Keratinocyte (primary cell): ENCODE data around the gene ZBTB8OS. TPM values are rescaled to one million over a fixed set of nuclear protein-coding genes. Genes with fewer than 3 reads are reported as not detected.

Experiments used
- DNase-seq: peaks from one replicate; pipeline ENCODE4 v3.0.0-alpha.2; 2011; ENCODE audit warnings: low read depth, missing footprints, low spot score
- FAIRE-seq: peaks from 2 replicates; lab custom pipeline; 2011; peaks lifted over from hg19 to GRCh38; lab: Jason Lieb, UNC
- H2AFZ ChIP-seq: 2 replicates; pipeline ENCODE4 v1.6.0; 2012; ENCODE audit warnings: low read length, control low read depth, inconsistent platforms; ENCODE audit not compliant: control insufficient read depth
- H3K27ac ChIP-seq: 2 replicates; pipeline ENCODE4 v1.5.1; 2011; ENCODE audit warnings: low read length; ENCODE audit not compliant: control insufficient read depth, insufficient read depth
- H3K27me3 ChIP-seq: 3 replicates; pipeline ENCODE4 v1.6.0; 2011; ENCODE audit warnings: low read length; ENCODE audit not compliant: control insufficient read depth, insufficient read depth; ENCODE audit errors: extremely low read depth
- H3K36me3 ChIP-seq, 2 experiments: 2 replicates in 1 of 2; 3 replicates in 1 of 2; pipeline ENCODE4 v1.5.1; 2011; ENCODE audit warnings: low read length in 2 of 2, mild to moderate bottlenecking in 1 of 2; ENCODE audit not compliant: control insufficient read depth in 2 of 2, insufficient read depth in 2 of 2; ENCODE audit errors: extremely low read depth in 1 of 2
- H3K4me1 ChIP-seq: 3 replicates; pipeline ENCODE4 v1.5.1; 2011; ENCODE audit warnings: low read length; ENCODE audit not compliant: control insufficient read depth, insufficient read depth; ENCODE audit errors: extremely low read depth
- H3K4me2 ChIP-seq: 3 replicates; pipeline ENCODE4 v1.6.0; 2011; ENCODE audit warnings: low read depth, low read length; ENCODE audit not compliant: control insufficient read depth, insufficient read depth; ENCODE audit errors: extremely low read depth
- H3K4me3 ChIP-seq, 3 experiments: fragments of 200-600 bp in 1 of 3; sonication (generic) in 1 of 3; 2 replicates in 2 of 3; 3 replicates in 1 of 3; pipeline ENCODE4 v1.5.1; 2011 to 2016; ENCODE audit warnings: low read length in 3 of 3, mild to moderate bottlenecking in 3 of 3, control low read depth in 2 of 3, inconsistent platforms in 1 of 3, low read depth in 1 of 3, mixed read lengths in 1 of 3, mixed run types in 1 of 3, moderate library complexity in 1 of 3; ENCODE audit not compliant: control insufficient read depth in 2 of 3, insufficient read depth in 2 of 3; ENCODE audit errors: extremely low read depth in 1 of 3
- H3K79me2 ChIP-seq: 2 replicates; pipeline ENCODE4 v1.6.0; 2012; ENCODE audit warnings: low read length; ENCODE audit not compliant: control insufficient read depth, insufficient read depth
- H3K9ac ChIP-seq: 3 replicates; pipeline ENCODE4 v1.6.0; 2011; ENCODE audit warnings: low read length; ENCODE audit not compliant: control insufficient read depth, insufficient read depth; ENCODE audit errors: extremely low read depth
- H3K9me1 ChIP-seq: 3 replicates; pipeline ENCODE4 v1.6.0; 2011; ENCODE audit warnings: low read length; ENCODE audit not compliant: control insufficient read depth, insufficient read depth; ENCODE audit errors: extremely low read depth
- H3K9me3 ChIP-seq: 2 replicates; pipeline ENCODE4 v1.5.1; 2012; ENCODE audit warnings: low read depth, low read length; ENCODE audit not compliant: control insufficient read depth
- H4K20me1 ChIP-seq: 3 replicates; pipeline ENCODE4 v1.6.0; 2011; ENCODE audit warnings: low read length; ENCODE audit not compliant: control insufficient read depth, insufficient read depth; ENCODE audit errors: extremely low read depth
- CTCF ChIP-seq, 3 experiments: IDR thresholded peaks in 1 of 3; conservative IDR thresholded peaks in 1 of 3; optimal IDR thresholded peaks in 1 of 3; 2 replicates in 2 of 3; 3 replicates in 1 of 3; pipeline versions ENCODE3 to v1.5.1; 2011; ENCODE audit warnings: low read length in 3 of 3, mild to moderate bottlenecking in 3 of 3, moderate library complexity in 2 of 3, control low read depth in 1 of 3, inconsistent platforms in 1 of 3; ENCODE audit not compliant: insufficient read depth in 2 of 3; ENCODE audit errors: extremely low read depth in 1 of 3
- EZH2 ChIP-seq: IDR thresholded peaks from one replicate; pipeline ENCODE4 v1.6.1; 2012; ENCODE audit warnings: inconsistent platforms, mild to moderate bottlenecking, low read length, moderate library complexity
- dilution Hi-C: fragments of 300-500 bp; cut with MboI; formaldehyde crosslinking; loops from one replicate; pipeline ENCODE4 v1.7.0; 2020; ENCODE audit warnings: low sequenced_read_pairs; ENCODE audit not compliant: extremely low pct_ligation_motif_present
- polyA plus RNA-seq, 5 experiments: library from polyadenylated mRNA; depleted of rRNA in 3 of 5; stranded (reverse) in 3 of 5; stranded (forward) in 1 of 5; unstranded in 1 of 5; fragments of >200 nt; gene quantifications; 1 replicate in 1 of 5; 2 replicates in 3 of 5; 3 replicates in 1 of 5; pipeline versions ENCODE4 v1.2.1 to v1.2.3, GENCODE V29; 2011 to 2012; ENCODE audit warnings: missing spikeins in 2 of 5, low read depth in 1 of 5, low replicate concordance in 1 of 5

Gene ZBTB8OS
- polyA plus RNA-seq, 1 donor (not counting 4 experiments of a cell fraction or from before 2014, with no cell fraction given) = 87.5 TPM

- Histone ChIP-seq H3K4me1 (no peaks in the 10 kb centered on the region), H3K9me3 (no peaks in the 10 kb centered on the region), H4K20me1 (no peaks in the 10 kb centered on the region), H3K9ac (no peak overlapping the region), H3K27me3 (no peaks in the 10 kb centered on the region), H3K79me2 (no peaks in the 10 kb centered on the region), H3K36me3 (peaks cover 0 to 2% of the 10 kb centered on the region in 2 experiments), H3K27ac (no peak overlapping the region), H3K4me2 (no peak overlapping the region), H2AFZ (no peak overlapping the region), H3K4me3 (no peak overlapping the region), H3K9me1 (no peaks in the 10 kb centered on the region)
- DNase-seq (no peak), FAIRE-seq (no peak)
- dilution Hi-C loops = no loop called here
- TF ChIP-seq CTCF (optimal IDR thresholded peaks at IDR 0.05 in 1 of 3, IDR thresholded peaks at IDR 0.05 in 1 of 3, conservative IDR thresholded peaks at IDR 0.05 in 1 of 3; ENCODE audit: extremely low read depth in 1 of 3, insufficient read depth in 2 of 3, low read length in 3 of 3) (no peak), EZH2 (no peak)
These were observed 43.6 kb downstream of the ZBTB8OS start for GRCh38 chr1:32606565-32607371.

GRCh38 chr1:32605711-32606424 lies 44.5 kb downstream of the ZBTB8OS start:
- no peaks in the 10 kb centered on the region for H3K4me1 ChIP-seq
- no peaks in the 10 kb centered on the region for H4K20me1 ChIP-seq
- H3K9me1 ChIP-seq = no peaks in the 10 kb centered on the region
- H3K27me3 ChIP-seq = no peaks in the 10 kb centered on the region
- H3K4me2 ChIP-seq = no peak overlapping the region
- H2AFZ ChIP-seq = no peak overlapping the region
- dilution Hi-C loops = no loop called here
- no peaks in the 10 kb centered on the region for H3K9me3 ChIP-seq
- DNase-seq (no peak), FAIRE-seq (no peak)
- H3K9ac ChIP-seq = no peak overlapping the region
- TF ChIP-seq CTCF (optimal IDR thresholded peaks at IDR 0.05 in 1 of 3, IDR thresholded peaks at IDR 0.05 in 1 of 3, conservative IDR thresholded peaks at IDR 0.05 in 1 of 3; ENCODE audit: extremely low read depth in 1 of 3, insufficient read depth in 2 of 3, low read length in 3 of 3) (no peak), EZH2 (no peak)
- no peak overlapping the region for H3K27ac ChIP-seq
- no peaks in the 10 kb centered on the region for H3K79me2 ChIP-seq
- H3K36me3 ChIP-seq = peaks cover 0 to 2% of the 10 kb centered on the region in 2 experiments
- H3K4me3 ChIP-seq = no peak overlapping the region
